Measurements from ENCODE around the gene POP7.
"Not testable (repeated sequence)": the region's sequence is repeated elsewhere in the genome, so short reads cannot be mapped to it uniquely, and the experiment has no call there.

POP7 gene

GRCh38 chr7:100705753-100706671 lies at the start of gene POP7:
Gene POP7, plus strand, starts transcription at chr7:100706121. Its CDS starts 710 bp downstream, at chr7:100706831.
- DNase-seq: peak; percentile 99 to 100 (median 99)

DNA sequence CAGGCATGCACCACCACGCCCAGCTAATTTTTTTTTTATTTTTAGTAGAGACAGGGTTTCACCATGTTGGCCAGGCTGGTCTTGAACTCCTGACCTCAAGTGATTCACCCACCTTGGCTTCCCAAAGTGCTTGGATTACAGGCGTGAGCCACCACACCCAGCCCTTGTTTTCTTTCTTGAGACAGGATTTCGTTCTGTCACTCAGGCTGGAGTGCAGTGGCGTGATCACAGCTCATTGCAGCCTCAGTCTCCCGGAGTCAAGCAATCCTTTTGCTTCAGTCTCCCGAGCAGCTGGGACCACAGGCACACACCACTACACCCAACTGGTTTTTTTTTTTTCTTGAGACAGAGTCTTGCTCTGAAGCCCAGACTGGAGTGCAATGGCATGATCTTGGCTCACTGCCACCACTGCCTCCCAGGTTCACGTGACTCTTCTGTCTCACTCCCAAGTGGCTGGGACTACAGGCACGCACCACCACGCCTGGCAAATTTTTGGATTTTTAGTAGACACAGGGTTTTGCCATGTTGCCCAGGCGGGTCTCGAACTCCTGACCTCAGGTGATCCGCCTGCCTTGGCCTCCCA lies 43.6 kb upstream of the POP7 start:
- peak in 1 of 3 experiments; percentile 10 for DNase-seq

DNA sequence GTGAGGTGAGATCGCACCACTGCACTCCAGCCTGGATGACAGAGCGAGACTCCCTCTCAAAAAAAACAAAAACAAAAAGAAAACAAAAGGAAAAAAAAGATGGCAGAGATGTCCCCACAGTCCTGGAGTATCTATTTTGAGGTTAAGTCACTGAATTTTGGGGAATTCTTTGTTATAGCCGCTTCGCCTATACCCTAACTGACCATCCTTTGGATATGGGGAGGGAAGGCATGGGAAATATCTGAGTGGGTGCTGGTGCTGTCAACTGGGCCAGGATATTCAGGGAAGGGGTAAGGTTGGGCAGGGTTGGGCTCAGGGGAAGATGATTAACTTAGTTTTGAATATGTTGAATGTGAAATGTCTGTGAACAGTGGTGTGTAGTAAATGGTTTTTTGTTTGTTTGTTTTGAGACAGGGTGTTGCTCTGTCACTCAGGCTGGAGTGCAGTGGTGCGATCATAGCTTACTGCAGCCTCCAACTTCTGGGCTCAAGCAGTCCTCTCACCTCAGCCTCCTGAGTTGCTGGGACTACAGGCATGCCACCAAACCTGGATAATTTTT lies 40.7 kb upstream of the POP7 start:
- DNase-seq: no peak

- DNase-seq: no peak
Observed at GRCh38 chr7:100667331-100668068, 38.4 kb upstream of the POP7 start.

GRCh38 chr7:100668069-100668449 lies 37.9 kb upstream of the POP7 start:
- DNase-seq: no peak

GRCh38 chr7:100669106-100669505 lies 36.8 kb upstream of the POP7 start:
- DNase-seq: not testable (repeated sequence)

DNA sequence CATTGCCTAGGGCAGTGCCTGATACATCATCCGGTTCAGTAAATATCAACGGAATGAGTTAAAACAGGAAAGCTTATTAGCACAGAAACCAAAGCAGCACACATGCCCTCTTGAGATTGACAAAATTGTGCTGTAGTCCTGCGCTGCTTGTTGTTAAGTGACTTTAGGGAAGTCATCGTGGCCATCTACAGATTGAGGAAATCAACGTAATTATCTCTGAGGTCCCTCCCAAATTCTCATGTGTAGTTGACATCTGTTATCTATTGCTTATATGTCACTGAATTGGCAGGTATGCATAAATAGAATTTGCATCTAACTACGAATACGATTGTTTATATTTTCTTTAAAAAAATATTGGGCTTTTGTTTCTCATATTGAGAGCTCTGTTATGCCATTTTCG lies 35.8 kb upstream of the POP7 start:
- no peak for DNase-seq

- DNase-seq: no peak
Observed at GRCh38 chr7:100671353-100672327, 34.3 kb upstream of the POP7 start.

GRCh38 chr7:100673302-100673941 lies 32.5 kb upstream of the POP7 start, which contains the start of gene GNB2:
Gene GNB2, plus strand, starts transcription at chr7:100673740. Its CDS starts 2,526 bp downstream, at chr7:100676266.
- peak; percentile 100 for DNase-seq

DNA sequence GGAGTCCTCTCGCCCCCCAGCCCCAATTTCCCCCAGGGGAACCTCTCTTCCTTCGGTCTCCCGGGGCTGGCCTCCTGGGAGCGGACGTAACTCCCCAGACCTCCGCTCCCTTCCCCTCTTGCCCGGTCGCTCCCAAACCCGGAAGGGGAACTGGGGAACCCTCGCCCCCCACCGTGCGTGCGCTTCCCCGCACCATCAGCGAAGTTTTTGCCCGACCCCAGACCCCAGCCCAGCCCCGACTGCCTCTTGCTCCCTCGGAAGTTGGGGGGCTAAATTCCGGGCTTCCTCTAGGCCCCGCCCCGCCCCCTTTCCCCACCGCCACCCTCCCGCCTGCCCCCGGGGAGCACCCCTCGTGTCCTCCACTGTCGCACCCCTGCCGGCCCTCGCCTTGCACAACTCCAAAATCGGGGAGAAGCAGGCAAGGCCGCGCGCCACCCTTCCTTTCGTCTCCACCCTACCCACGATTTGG lies 31.9 kb upstream of the POP7 start:
- DNase-seq: peak; percentile 24 to 90 (median 81)

- DNase-seq: peak in 2 of 3 experiments; percentile 72 to 73
Observed at GRCh38 chr7:100674411-100675104, 31.4 kb upstream of the POP7 start.

- peak; percentile 32 to 84 (median 82) for DNase-seq
Observed at GRCh38 chr7:100675105-100675451, 30.8 kb upstream of the POP7 start.

DNA sequence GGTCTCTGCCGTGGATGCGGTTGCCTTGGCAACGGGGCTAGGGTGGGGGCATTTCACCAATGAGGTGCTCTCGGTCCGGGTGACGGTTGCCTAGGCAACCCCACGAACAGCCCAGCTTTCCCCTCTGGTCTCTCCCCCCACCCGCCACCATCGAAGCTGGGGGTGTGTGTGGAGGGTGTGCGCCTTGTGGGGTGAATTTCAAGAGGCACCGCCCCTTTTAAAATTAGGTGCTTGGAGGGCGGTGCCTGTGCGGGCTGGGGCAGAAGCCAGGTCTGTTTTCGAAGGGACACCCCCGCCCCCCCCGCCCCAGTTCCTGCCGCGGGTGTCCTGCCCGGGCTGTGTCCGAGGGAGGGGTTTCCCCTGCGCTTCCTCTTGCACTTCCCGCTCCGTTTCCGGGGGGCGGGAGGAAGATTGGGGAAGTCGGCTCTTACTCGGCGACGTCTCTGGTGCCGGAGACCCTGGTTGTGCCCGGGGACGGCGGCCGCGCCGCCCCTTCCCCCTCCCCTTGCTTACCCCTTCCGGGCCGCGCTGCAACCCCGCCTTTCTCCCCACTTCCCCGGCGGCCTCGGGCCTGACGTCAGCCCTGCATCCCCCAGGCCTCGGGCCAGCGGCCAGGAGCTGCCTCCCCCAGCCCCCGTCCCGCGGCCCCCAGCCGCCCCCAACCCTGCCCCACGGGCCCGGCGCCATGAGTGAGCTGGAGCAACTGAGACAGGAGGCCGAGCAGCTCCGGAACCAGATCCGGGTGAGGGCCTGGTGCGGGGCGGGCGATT lies 30.2 kb upstream of the POP7 start:
- DNase-seq: peak; percentile 44 to 95 (median 89)

- DNase-seq: no peak
Observed at GRCh38 chr7:100676501-100677306, 29.2 kb upstream of the POP7 start.

- DNase-seq: no peak
Observed at GRCh38 chr7:100677308-100678267, 28.3 kb upstream of the POP7 start.

DNA sequence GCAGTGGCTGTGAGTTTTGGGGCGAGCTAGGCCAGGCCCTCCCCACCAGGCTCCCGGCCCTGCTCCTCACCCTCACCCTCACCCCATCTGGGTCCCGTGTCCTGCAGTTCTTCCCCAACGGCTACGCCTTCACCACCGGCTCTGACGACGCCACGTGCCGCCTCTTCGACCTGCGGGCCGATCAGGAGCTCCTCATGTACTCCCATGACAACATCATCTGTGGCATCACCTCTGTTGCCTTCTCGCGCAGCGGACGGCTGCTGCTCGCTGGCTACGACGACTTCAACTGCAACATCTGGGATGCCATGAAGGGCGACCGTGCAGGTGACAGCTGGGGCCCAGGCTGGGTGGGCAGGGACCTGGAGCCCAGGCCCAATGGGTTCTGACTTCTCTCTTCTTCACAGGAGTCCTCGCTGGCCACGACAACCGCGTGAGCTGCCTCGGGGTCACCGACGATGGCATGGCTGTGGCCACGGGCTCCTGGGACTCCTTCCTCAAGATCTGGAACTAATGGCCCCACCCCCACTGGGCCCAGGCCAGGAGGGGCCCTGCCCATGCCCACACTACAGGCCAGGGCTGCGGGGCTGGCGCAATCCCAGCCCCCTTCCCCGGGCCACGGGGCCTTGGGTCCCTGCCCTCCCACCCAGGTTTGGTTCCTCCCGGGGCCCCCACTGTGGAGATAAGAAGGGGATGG lies 27.5 kb upstream of the POP7 start:
- DNase-seq: no peak
